Activated B cell treated with CpG ODN at 0.5 μM for 24 hours (primary cell): Measurements from ENCODE around the gene HIBCH. TPM values are rescaled to one million over a fixed set of nuclear protein-coding genes. Genes with fewer than 3 reads are reported as not detected.
"Not testable (repeated sequence)": the region's sequence is repeated elsewhere in the genome, so short reads cannot be mapped to it uniquely, and the experiment has no call there.

Experiments
- ATAC-seq: fragments of 200-7000 bp; cut with Tn5 transposase; one replicate; pipeline ENCODE4 v1.10.0; 2021; ENCODE audit warnings: low read depth, mild to moderate bottlenecking, moderate library complexity
- CTCF ChIA-PET: fragments of 350-600 bp; sonication (Branson Sonifier 250); formaldehyde crosslinking; loops from one replicate; lab custom pipeline; 2021; ENCODE audit warnings: antibody characterized with exemption; lab: Charles Lee
- POLR2A ChIA-PET: fragments of 350-600 bp; sonication (Branson Sonifier 250); formaldehyde crosslinking; loops from one replicate; lab custom pipeline; 2021; ENCODE audit warnings: antibody characterized with exemption; lab: Charles Lee
- DNase-seq: peaks from one replicate; pipeline ENCODE4 v3.0.0; 2022
- H3K27ac Mint-ChIP-seq: one replicate; pipeline ENCODE4 v1.8.0; 2020; ENCODE audit warnings: mixed read lengths
- H3K27me3 Mint-ChIP-seq: one replicate; pipeline ENCODE4 v1.8.0; 2021; ENCODE audit warnings: mixed read lengths
- H3K36me3 Mint-ChIP-seq: one replicate; pipeline ENCODE4 v1.8.0; 2021; ENCODE audit warnings: low read depth, mixed read lengths
- H3K4me1 Mint-ChIP-seq: one replicate; pipeline ENCODE4 v1.8.0; 2021; ENCODE audit warnings: mixed read lengths
- H3K4me3 Mint-ChIP-seq: one replicate; pipeline ENCODE4 v1.8.0; 2020; ENCODE audit warnings: mild to moderate bottlenecking, mixed read lengths
- H3K9me3 Mint-ChIP-seq: one replicate; pipeline ENCODE4 v1.8.0; 2020; ENCODE audit warnings: mixed read lengths
- intact Hi-C: fragments of 100-400 bp; cut with micrococcal nuclease; formaldehyde crosslinking; loops from one replicate; pipeline ENCODE4 v1.15.1; 2024
- total RNA-seq: library from RNA; stranded (reverse); gene quantifications from 2 replicates; pipeline ENCODE4 v1.2.3, GENCODE V29; 2022
- TF ChIP-seq, protein P1 (sequence below): fragments of 200-600 bp; IDR thresholded peaks from one replicate; pipeline ENCODE4 v1.8.0; 2022; ENCODE audit warnings: antibody characterized with exemption, mild to moderate bottlenecking

Gene HIBCH
- total RNA-seq, 1 donor from 2014 or later, result 21.2 TPM

DNA sequence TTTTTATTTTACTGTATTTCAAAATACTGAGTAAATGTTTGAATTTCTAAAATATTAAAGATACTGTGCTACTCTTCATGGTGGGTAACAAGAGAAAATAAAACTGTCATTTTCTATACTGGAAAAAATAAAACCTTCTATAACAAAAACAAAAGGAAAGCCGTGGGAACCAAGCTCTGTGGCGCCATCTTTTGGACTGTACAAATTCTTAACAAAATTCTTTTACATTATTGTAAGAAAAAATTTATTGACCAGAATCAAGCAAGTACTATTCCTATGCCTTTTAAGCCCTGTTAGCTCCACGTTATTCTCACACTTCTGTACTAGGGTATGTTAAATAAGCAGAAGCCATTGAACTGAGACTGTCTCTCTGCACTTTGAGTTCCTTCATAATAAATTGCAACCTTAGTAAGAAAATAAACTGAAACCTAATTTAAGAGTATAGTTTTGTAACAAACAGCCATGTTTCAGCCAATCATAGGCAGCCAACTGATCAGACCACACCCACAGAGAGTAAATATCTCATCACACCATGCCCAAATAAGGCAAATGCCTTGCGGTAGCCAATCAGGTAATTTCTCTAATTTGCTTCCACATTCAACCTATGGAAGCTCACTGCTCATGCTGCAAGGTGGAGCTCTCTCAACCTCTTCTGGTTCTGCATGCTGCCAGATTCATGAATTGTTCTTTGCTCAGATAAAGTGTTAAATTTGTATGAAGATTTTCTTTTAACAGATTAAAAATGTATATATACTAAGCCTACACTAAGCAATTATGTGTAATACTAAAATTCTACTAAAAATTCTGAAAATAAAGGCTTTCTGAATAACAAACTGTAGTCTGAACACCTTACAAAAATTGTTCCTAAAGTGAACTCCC lies 42.2 kb downstream of the HIBCH start:
- POLR2A ChIA-PET, result interaction anchor here (0.6 kb wide), 1 partner anchor 98 kb away, joined by 3 read pairs; no protein-coding TSS in a partner anchor
- intact Hi-C loops, result loop anchor here (1.0 to 5.0 kb wide), 3 partner anchors 95 to 479 kb away; a partner anchor contains a TSS
- Mint-ChIP-seq H3K9me3 (no peaks in the 10 kb centered on the region), H3K4me1 (no peaks in the 10 kb centered on the region), H3K4me3 (no peak overlapping the region), H3K27ac (no peak overlapping the region), H3K27me3 (no peaks in the 10 kb centered on the region), H3K36me3 (peaks cover 47% of the 10 kb centered on the region)
- DNase-seq (no peak), ATAC-seq (peak; percentile 31)
- CTCF ChIA-PET, result interaction anchor here (1.4 to 2.5 kb wide), 2 partner anchors 187 to 189 kb away, joined by 5 to 19 read pairs; no protein-coding TSS in a partner anchor
- TF ChIP-seq, protein P1, sequence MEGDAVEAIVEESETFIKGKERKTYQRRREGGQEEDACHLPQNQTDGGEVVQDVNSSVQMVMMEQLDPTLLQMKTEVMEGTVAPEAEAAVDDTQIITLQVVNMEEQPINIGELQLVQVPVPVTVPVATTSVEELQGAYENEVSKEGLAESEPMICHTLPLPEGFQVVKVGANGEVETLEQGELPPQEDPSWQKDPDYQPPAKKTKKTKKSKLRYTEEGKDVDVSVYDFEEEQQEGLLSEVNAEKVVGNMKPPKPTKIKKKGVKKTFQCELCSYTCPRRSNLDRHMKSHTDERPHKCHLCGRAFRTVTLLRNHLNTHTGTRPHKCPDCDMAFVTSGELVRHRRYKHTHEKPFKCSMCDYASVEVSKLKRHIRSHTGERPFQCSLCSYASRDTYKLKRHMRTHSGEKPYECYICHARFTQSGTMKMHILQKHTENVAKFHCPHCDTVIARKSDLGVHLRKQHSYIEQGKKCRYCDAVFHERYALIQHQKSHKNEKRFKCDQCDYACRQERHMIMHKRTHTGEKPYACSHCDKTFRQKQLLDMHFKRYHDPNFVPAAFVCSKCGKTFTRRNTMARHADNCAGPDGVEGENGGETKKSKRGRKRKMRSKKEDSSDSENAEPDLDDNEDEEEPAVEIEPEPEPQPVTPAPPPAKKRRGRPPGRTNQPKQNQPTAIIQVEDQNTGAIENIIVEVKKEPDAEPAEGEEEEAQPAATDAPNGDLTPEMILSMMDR, result no peak

GRCh38 chr2:190272457-190272842 lies 47.2 kb downstream of the HIBCH start:
- DNase-seq, result no peak
- H3K4me3 Mint-ChIP-seq, result no peak overlapping the region
- POLR2A ChIA-PET, result no interaction called here
- intact Hi-C loops, result no loop called here
- CTCF ChIA-PET, result interaction anchor here (1.2 kb wide), 1 partner anchor 183 kb away, joined by 3 read pairs; no protein-coding TSS in a partner anchor
- H3K4me1 Mint-ChIP-seq, result no peaks in the 10 kb centered on the region
- H3K27ac Mint-ChIP-seq, result no peak overlapping the region
- H3K36me3 Mint-ChIP-seq, result peaks cover 39% of the 10 kb centered on the region
- no peaks in the 10 kb centered on the region for H3K27me3 Mint-ChIP-seq
- TF ChIP-seq, protein P1, result no peak
- H3K9me3 Mint-ChIP-seq, result peaks cover 2% of the 10 kb centered on the region
- no peak for ATAC-seq

- H3K27me3 Mint-ChIP-seq, result no peaks in the 10 kb centered on the region
- H3K4me3 Mint-ChIP-seq, result no peak overlapping the region
- CTCF ChIA-PET, result interaction anchor here (1.2 kb wide), 1 partner anchor 183 kb away, joined by 3 read pairs; no protein-coding TSS in a partner anchor
- TF ChIP-seq, protein P1, result no peak
- no peaks in the 10 kb centered on the region for H3K4me1 Mint-ChIP-seq
- H3K9me3 Mint-ChIP-seq, result peaks cover 2% of the 10 kb centered on the region
- intact Hi-C loops, result no loop called here
- ATAC-seq, result no peak
- POLR2A ChIA-PET, result no interaction called here
- no peak for DNase-seq
- no peak overlapping the region for H3K27ac Mint-ChIP-seq
- H3K36me3 Mint-ChIP-seq, result peaks cover 44% of the 10 kb centered on the region
Measured at GRCh38 chr2:190271783-190272456, 47.7 kb downstream of the HIBCH start.

- ATAC-seq (no peak), DNase-seq (no peak)
- CTCF ChIA-PET, result no interaction called here
- intact Hi-C loops, result no loop called here
- Mint-ChIP-seq H3K9me3 (peaks cover 3% of the 10 kb centered on the region), H3K36me3 (peaks cover 39% of the 10 kb centered on the region), H3K4me3 (no peak overlapping the region), H3K27ac (no peak overlapping the region), H3K4me1 (no peaks in the 10 kb centered on the region), H3K27me3 (no peaks in the 10 kb centered on the region)
- POLR2A ChIA-PET, result no interaction called here
- TF ChIP-seq, protein P1, result no peak
Measured at GRCh38 chr2:190270298-190270697, 49.3 kb downstream of the HIBCH start.

- H3K27ac Mint-ChIP-seq, H3K27me3 Mint-ChIP-seq, ATAC-seq, H3K4me3 Mint-ChIP-seq, intact Hi-C loops, DNase-seq, POLR2A ChIA-PET, H3K9me3 Mint-ChIP-seq, CTCF ChIA-PET, H3K4me1 Mint-ChIP-seq: not testable (repeated sequence)
- peaks cover 39% of the 10 kb centered on the region for H3K36me3 Mint-ChIP-seq
Measured at GRCh38 chr2:190269699-190270098, 49.9 kb downstream of the HIBCH start.
